Left colon (tissue), 2 donors: ENCODE data around the gene WIF1. TPM values are rescaled to one million over a fixed set of nuclear protein-coding genes. Genes with fewer than 3 reads are reported as not detected.
A peak's percentile ranks its signal among the peaks of the same experiment; 100 is the strongest.

ENCODE experiments used
- ATAC-seq: fragments of 200-7000 bp; cut with Tn5 transposase; one replicate; pipeline ENCODE4 v1.9.1; 2020; ENCODE audit warnings: mild to moderate bottlenecking, moderate library complexity
- DNase-seq, 2 donors: peaks; one replicate each; pipeline ENCODE4 v3.0.0-alpha.2; 2020
- intact Hi-C, 2 donors: fragments of 100-400 bp; cut with DNase I in 1 of 2; cut with micrococcal nuclease in 1 of 2; formaldehyde crosslinking; loops; one replicate each; pipeline versions ENCODE4 v1.11.2 to v1.14.0; 2022; cut with DNase I, micrococcal nuclease
- long read RNA-seq: library from polyadenylated mRNA; unstranded; transcript quantifications from one replicate; pipeline ENCODE4 v2.0.0, GENCODE V29; 2021
- total RNA-seq, 2 donors: library from RNA; stranded (reverse); fragmentation: NEBNext Ultra II Directional; extraction: Animal tissue kit (Norgen Biotek cat#: 25700); gene quantifications; one replicate each; pipeline ENCODE4 v1.2.1, GENCODE V29; 2021
- donor health status: DM: no; HTN: no; CAD: no.
- donor health status: DM: yes; HTN: yes; CAD: no.

WIF1 gene, protein sequence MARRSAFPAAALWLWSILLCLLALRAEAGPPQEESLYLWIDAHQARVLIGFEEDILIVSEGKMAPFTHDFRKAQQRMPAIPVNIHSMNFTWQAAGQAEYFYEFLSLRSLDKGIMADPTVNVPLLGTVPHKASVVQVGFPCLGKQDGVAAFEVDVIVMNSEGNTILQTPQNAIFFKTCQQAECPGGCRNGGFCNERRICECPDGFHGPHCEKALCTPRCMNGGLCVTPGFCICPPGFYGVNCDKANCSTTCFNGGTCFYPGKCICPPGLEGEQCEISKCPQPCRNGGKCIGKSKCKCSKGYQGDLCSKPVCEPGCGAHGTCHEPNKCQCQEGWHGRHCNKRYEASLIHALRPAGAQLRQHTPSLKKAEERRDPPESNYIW
- under 1 TPM; 0.25 to 0.55 TPM for total RNA-seq
- long read RNA-seq = 0 reads

DNA sequence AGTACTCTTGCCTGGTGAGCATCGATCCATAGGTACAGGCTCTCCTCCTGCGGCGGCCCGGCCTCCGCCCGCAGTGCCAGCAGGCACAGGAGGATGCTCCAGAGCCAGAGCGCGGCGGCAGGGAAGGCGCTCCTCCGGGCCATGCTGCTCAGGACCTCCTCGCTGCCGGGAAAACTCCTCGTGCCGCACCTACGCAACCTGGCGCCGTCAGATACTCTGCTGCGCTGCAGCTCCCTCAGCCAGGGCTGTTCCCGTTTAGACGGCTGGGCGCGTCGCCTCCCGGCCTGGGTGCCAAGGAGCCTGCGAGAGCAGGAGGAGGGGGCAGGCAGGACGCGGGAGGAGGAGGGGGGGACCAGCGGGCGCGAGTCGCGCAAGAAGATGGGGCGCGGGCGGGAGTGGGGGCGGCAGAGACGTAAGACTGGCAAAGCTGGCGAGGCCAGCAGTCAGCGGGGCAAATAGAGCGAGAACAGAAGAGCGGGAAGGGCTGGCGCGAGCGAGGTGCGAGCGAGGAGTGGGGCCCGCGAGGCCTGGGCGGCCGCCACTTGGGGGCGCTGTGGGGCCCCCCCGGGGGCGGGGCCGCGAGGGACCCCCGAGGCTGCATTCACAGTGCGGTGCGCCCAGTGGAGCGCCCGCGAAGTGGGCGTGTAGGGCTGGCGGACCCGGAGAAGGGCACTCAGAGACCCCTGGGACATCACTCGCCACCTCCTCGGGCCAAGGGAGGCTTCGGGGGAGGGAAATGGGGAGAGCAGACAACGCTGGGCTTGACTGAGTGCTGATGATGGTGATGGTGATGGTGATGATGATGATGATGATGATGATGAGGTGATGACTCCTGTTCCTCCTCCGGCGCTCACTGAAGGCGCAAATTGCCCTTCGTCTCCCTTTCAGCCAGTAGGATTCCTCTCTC, at the start of gene WIF1:
WIF1 (minus strand) TSS at position 257 of the 907 bp plus-strand sequence; CDS start at position 143, 114 bp downstream.
- ATAC-seq (peak; percentile 66), DNase-seq (peak in 1 of 2 donors; percentile 34)
- intact Hi-C loops = loop anchor here in 1 of 2 donors (10.0 kb wide), 1 partner anchor 227 kb away; no protein-coding TSS in a partner anchor

- intact Hi-C loops = no loop called here
- peak; percentile 79 for ATAC-seq
- DNase-seq = peak; percentile 85 to 87
Measured at GRCh38 chr12:65170209-65170881, 49.2 kb upstream of the WIF1 start.

DNA sequence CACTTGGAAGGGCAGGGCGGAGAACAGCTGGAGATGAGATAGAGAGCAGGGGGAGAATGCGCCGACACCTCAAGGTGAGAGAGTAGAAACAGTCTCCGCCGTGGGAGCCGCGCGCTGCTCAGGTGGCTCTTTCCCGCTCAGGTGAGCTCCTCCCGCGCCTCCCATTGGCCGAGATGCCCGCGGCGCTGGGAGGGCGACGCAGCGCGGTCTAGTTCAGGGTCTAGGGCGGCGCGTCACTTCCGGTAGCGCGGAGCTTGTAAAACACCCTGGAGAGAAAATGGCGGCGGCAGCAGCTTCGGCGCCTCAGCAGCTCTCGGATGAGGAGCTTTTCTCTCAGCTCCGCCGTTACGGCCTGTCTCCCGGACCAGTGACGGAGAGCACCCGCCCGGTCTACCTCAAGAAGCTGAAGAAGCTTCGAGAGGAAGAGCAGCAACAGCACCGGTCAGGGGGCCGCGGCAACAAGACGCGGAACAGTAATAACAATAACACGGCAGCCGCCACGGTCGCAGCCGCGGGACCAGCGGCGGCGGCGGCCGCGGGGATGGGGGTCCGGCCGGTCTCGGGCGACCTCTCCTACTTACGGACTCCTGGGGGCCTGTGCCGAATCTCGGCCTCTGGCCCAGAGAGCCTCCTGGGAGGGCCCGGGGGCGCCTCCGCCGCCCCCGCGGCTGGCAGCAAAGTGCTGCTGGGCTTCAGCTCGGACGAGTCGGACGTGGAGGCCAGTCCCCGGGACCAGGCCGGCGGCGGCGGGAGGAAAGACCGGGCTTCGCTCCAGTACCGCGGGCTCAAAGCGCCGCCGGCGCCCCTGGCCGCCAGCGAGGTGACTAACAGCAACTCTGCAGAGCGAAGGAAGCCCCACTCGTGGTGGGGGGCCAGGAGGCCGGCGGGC, 48.5 kb upstream of the WIF1 start, which contains the start of gene LEMD3:
LEMD3 (plus strand) TSS at position 264 of the 889 bp plus-strand sequence; CDS start at position 278, 14 bp downstream.
- peak; percentile 95 to 98 for DNase-seq
- ATAC-seq = peak; percentile 91
- intact Hi-C loops = no loop called here

GRCh38 chr12:65168681-65169319, 47.7 kb upstream of the WIF1 start:
- DNase-seq (no peak), ATAC-seq (no peak)
- intact Hi-C loops = no loop called here

DNA sequence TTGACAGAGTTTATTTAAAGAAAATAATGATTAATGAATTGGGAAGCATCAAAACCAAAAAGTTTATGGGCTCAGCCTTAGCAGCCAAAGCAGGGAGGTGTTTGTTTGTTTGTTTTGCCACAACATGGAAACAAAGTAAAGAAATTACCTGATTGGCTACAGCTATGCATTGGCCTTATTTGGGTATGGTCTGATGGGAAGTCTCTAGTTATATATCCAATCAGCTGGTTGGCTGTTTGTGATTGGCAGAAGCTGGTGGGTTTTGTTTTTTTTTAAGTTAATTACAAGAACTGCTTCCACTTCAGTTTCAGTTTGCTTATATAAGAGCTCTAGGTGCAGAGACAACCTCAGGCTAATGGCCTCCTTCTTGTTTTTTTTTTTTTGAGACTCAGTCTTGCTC, 43.7 kb upstream of the WIF1 start:
- ATAC-seq (no peak), DNase-seq (no peak)
- intact Hi-C loops = no loop called here

DNA sequence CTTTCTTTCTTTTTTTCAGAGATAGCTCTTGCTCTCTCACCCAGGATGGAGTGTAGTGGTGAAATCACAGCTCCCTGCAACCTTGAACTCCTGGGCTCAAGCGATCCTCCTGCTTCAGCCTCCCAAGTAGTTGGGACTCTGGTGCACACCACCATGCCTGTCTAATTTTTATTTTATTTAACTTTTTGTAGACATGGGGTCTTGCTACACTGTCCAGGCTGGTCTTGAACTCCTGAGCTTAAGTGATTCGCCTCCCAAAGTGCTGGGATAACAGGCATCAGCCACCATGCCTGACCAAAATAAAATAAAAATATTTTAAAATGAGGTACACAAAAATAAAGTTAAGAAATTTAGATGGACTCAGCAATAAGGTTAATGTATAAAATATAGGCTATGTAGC, 43.1 kb upstream of the WIF1 start:
- ATAC-seq (no peak), DNase-seq (no peak)
- intact Hi-C loops = no loop called here

GRCh38 chr12:65162609-65163008, 41.5 kb upstream of the WIF1 start:
- DNase-seq (no peak), ATAC-seq (peak; percentile 58)
- intact Hi-C loops = no loop called here

DNA sequence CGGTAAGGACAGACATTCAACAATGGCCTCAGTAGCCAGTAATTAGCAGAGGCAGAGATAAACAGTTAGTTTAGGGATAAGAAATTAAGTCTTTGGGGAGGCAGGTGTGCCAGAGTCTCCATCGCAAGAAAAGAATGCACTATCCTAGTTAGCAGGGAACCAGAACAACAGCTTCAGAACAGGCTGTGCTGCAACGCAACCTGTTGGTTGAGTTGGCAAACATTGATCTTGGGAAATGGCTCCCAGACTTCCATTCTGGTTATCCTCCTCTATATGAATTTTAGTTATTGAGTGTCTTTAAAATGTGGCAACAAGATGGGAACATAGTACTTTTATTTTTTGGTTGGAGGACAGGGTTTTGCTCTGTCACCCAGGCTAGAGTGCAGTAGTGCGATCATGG, 36.0 kb upstream of the WIF1 start:
- intact Hi-C loops = no loop called here
- no peak for DNase-seq
- no peak for ATAC-seq

DNA sequence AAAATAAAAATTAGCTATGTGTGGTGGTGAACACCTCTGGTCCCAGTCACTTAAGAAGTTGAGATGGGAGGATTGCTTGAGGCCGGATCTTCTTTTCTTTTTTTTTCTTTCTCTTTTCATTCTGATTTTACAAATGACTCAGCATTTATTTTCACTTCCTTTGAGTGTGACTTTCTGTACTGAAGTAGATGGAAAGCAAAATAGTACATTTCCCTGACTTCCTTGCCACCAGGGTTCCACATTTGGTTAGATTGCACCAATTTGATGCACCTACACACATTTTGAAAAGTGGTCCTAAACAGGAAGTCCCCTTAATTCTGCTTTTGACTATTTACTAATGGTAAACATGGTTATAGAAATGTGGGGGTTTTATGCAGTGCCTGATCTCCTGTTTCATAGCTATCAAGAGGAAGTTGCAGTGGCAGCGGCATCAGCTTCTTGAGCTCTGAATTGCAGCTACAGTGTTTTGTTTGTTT, 35.3 kb upstream of the WIF1 start:
- intact Hi-C loops = no loop called here
- ATAC-seq = no peak
- DNase-seq = no peak

DNA sequence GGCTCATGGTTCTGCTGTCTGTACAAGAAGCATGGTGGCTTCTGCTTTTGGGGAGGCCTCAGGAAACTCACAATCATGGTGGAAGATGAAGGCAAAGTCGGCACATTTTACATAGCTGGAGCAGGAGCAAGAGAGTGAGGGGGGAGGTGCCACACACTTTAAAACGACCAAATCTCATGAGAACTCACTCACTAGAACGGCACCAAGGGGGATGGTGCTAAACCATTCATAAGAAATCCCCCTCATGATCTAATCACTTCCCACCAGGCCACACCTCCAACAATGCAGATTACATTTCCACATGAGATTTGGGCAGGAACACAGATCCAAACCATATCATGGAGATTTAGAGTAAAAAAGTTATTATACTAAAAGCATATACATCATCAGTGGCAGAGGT, 34.7 kb upstream of the WIF1 start:
- ATAC-seq (no peak), DNase-seq (no peak)
- intact Hi-C loops = no loop called here

GRCh38 chr12:65152596-65152995, 31.5 kb upstream of the WIF1 start:
- DNase-seq = no peak
- intact Hi-C loops = no loop called here
- no peak for ATAC-seq

- ATAC-seq (no peak), DNase-seq (no peak)
- intact Hi-C loops = no loop called here
Measured at GRCh38 chr12:65152012-65152411, 30.9 kb upstream of the WIF1 start.

GRCh38 chr12:65147312-65147905, 26.3 kb upstream of the WIF1 start:
- intact Hi-C loops = no loop called here
- DNase-seq (no peak), ATAC-seq (no peak)

DNA sequence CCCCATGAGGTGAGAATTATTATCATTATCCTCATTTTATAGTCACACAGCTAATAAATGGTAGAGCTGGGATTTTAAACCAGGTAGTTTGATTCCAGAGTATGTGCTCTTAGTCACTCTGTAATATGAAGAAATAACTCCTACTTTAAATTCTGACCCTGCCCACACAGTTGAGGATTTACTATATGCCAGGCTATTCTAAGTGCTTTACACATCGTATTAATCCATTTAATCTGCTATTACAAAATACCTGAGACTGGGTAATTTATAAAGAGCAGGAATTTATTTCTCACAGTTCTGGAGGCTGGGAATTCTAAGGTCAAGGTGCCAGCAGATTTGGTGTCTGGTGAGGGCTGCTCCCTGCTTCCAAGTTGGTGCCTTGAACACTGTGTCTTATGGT, 19.6 kb upstream of the WIF1 start:
- intact Hi-C loops = no loop called here
- DNase-seq (no peak), ATAC-seq (no peak)

DNA sequence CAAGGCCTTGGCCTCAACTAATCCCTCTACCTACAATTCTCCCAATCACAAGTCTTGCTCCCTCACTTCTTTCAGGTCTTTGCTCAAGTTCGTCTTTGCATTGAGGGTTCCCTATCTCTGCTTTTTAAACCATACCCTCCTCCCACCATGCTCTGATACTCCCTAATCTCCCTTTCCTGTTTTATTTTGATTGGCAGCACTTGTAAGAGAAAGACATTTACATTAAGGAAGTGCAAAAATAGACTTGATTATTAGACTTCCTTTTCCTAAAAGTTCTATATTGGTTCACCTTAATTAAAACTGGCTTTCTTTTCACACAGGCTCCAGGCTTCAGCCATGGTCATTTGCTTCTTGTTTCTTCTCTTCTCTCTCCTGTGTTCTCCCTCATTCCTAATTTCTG, 18.3 kb upstream of the WIF1 start:
- intact Hi-C loops = no loop called here
- no peak for ATAC-seq
- DNase-seq = no peak

DNA sequence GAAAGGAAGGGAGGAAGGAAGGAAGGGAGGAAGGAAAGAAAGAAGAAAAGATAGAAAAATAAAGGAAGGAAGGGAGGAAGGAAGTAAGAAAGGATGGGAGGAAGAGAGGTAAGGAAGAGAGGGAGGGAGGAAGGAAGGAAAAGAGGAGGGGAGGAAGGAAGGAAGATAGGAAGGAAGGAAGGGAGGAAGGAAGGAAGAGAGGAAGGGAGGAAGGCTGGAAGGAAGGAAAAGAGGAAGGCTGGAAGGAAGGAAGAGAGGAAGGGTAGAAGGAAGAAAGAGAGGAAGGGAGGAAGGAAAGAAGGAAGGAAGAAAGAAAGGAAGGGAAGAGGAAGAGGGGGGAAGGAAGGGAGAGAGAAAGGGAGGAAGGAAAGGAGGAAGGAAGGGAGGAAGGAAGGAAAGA, 12.8 kb upstream of the WIF1 start:
- no peak for ATAC-seq
- no peak for DNase-seq
- intact Hi-C loops = no loop called here

DNA sequence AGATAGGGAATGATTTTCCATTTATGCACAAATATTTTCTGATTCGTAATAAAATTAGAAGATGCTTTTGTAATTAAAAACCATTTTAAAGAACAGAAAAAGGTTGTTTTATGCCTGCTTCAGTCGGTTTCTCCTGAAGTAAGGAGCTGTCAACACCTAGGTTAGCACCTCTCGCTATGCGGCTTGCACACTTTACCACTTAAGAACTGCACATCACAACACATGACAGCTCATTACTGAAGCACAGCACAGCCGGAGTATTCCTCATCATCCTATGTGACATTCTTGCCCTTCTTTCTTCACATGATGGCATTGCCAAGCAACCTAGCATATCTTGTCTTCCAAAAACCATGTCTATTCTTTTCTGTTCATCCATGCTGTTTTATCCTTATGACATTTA, 5.4 kb upstream of the WIF1 start:
- DNase-seq (no peak), ATAC-seq (no peak)
- intact Hi-C loops = loop anchor here in 1 of 2 donors (10.0 kb wide), 1 partner anchor 232 kb away; no protein-coding TSS in a partner anchor
